ENCODE results near the gene KCNH1. TPM values are rescaled to one million over a fixed set of nuclear protein-coding genes. Genes with fewer than 3 reads are reported as not detected.

Gene KCNH1
- total RNA-seq, 2 experiments from 2014 or later = not detected

DNA sequence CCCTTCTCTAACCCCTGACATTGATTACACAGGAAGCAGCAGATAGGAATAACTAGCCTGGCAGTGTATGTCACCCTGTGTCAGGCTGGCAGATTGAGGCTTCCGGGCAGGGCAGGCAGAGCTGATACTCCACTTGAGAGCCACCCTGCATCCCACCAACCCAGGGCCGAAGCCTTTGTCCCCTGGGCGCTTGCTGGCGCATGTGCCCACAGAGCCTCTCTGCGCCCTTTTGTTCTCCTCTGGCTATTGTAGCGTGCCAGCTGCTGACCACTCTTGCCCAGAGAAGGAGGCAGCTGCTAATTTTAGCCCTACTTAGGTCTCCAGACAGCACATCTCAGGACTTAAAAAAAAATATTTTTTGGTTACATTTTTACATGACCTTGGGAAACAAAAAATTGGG lies 500.3 kb downstream of the KCNH1 start:
- POLR2A ChIA-PET = no interaction called here
- no peak for DNase-seq
- intact Hi-C loops (cut with micrococcal nuclease) = no loop called here
- Mint-ChIP-seq H3K4me3 (no peak overlapping the region), H3K36me3 (no peaks in the 10 kb centered on the region), H3K27me3 (no peaks in the 10 kb centered on the region), H3K9me3 (no peaks in the 10 kb centered on the region), H3K4me1 (ENCODE audit: low read depth) (no peaks in the 10 kb centered on the region), H3K27ac (no peak overlapping the region)
- CTCF ChIA-PET = no interaction called here

DNA sequence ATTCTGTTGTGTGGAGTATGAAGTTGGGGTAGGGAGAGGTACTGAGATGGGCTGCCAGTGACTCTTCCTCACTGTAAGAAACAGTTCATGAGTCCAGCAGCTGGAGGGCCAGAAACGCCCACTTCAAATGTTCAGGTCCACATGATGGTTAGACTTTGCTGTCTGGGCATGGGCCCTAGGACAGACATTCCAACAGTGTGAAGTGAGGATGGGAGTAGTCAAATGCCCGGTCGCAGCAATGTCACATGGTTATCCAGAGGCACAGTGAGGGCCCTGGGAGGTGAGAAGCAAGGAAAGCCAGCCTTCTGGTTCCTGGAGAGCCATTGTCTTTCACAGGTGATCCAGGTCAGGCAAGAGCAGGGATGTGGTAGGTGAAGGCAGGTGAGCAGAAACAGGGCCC lies 500.8 kb downstream of the KCNH1 start:
- intact Hi-C loops (cut with micrococcal nuclease) = no loop called here
- no peaks in the 10 kb centered on the region for H3K27me3 Mint-ChIP-seq
- H3K36me3 Mint-ChIP-seq = no peaks in the 10 kb centered on the region
- ChIA-PET POLR2A (no interaction called here), CTCF (no interaction called here)
- H3K27ac Mint-ChIP-seq = no peak overlapping the region
- no peak overlapping the region for H3K4me3 Mint-ChIP-seq
- no peaks in the 10 kb centered on the region for H3K9me3 Mint-ChIP-seq
- no peaks in the 10 kb centered on the region for H3K4me1 Mint-ChIP-seq (ENCODE audit: low read depth)
- DNase-seq = no peak

DNA sequence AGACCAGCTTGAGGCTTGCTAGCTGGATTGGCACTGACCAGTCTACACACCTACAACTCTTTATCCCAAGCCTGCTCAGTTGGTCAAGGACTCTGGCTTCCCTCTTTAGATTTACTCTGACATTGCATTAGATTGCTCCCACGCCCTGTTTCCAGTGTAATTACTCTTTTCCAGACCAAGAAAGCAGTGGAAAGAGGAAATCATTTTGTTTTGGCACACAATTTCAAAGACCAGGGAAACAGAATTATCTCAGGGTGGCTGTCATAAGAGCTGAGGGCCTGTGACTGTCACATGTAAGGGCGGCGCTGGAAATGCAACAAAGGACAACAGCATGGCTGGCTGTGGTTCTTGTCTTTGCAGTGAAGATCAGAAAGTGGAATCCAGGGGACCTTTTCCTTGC lies 502.5 kb downstream of the KCNH1 start:
- H3K4me3 Mint-ChIP-seq = no peak overlapping the region
- no peaks in the 10 kb centered on the region for H3K36me3 Mint-ChIP-seq
- no peaks in the 10 kb centered on the region for H3K27me3 Mint-ChIP-seq
- CTCF ChIA-PET = no interaction called here
- no peaks in the 10 kb centered on the region for H3K9me3 Mint-ChIP-seq
- no peaks in the 10 kb centered on the region for H3K4me1 Mint-ChIP-seq (ENCODE audit: low read depth)
- POLR2A ChIA-PET = no interaction called here
- H3K27ac Mint-ChIP-seq = no peak overlapping the region
- no peak for DNase-seq
- intact Hi-C loops (cut with micrococcal nuclease) = no loop called here

DNA sequence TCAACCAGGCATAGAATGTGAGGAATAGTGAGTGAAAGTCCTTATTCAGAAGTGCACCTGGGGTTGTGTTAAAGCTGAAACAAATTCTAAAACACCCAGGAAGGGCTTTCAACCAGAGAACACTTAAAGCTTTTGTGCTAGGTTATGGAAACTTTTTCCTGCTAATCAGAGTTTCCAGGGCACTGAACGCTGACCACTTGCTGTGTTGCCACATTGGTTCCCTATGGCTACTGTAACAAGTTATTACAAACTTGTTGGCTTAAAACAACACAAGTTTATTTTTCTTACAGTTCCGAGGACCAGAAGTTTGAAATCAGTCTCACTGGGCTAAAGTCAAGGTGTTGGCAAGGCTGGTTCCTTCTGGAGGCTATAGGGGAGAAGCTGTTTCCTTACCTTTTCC lies 504.7 kb downstream of the KCNH1 start:
- H3K27me3 Mint-ChIP-seq = no peaks in the 10 kb centered on the region
- no peak overlapping the region for H3K4me3 Mint-ChIP-seq
- DNase-seq = no peak
- no peak overlapping the region for H3K27ac Mint-ChIP-seq
- no peaks in the 10 kb centered on the region for H3K4me1 Mint-ChIP-seq (ENCODE audit: low read depth)
- ChIA-PET POLR2A (no interaction called here), CTCF (no interaction called here)
- no peaks in the 10 kb centered on the region for H3K9me3 Mint-ChIP-seq
- peaks cover 3% of the 10 kb centered on the region for H3K36me3 Mint-ChIP-seq
- intact Hi-C loops (cut with micrococcal nuclease) = no loop called here

DNA sequence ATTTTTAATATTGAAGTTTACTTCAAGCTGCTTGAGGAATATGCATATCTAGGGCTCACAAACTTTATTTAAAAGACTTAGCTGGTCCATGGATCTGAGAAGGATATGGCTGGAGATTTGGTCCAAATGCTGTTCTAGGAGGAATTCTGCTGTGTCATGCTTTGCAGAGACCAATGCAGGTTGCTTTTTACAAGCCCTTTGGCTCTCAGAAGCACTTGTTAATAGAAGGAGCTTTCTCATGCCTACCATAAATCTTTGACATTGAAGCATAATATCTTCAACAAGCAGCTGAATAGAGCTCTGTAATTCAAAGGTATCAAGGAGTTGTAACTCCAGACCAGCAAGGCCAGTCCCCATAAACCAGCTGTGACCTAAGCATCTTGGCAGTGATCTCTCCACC lies 506.2 kb downstream of the KCNH1 start:
- DNase-seq = no peak
- Mint-ChIP-seq H3K4me1 (ENCODE audit: low read depth) (no peaks in the 10 kb centered on the region), H3K27me3 (no peaks in the 10 kb centered on the region), H3K9me3 (no peaks in the 10 kb centered on the region), H3K27ac (no peak overlapping the region), H3K4me3 (no peak overlapping the region), H3K36me3 (peaks cover 3% of the 10 kb centered on the region)
- intact Hi-C loops (cut with micrococcal nuclease) = no loop called here
- ChIA-PET CTCF (interaction anchor here (1.5 kb wide), 1 partner anchor 506 kb away, joined by 3 read pairs; the partner anchor contains the start of gene KCNH1), POLR2A (no interaction called here)

Other genes starting within 250 kb of the KCNH1 start
- gene RCOR3, start 125.2 kb upstream of the KCNH1 start, total RNA-seq = 10 to 100 TPM; 30.2 to 32.7 TPM
- gene TRAF5, start 192.7 kb upstream of the KCNH1 start, total RNA-seq = 10 to 100 TPM; 42.5 to 44.6 TPM